ENCODE measurements around the gene C11orf86.
"Not testable (repeated sequence)": the region's sequence is repeated elsewhere in the genome, so short reads cannot be mapped to it uniquely, and the experiment has no call there.

The C11orf86 gene

DNA sequence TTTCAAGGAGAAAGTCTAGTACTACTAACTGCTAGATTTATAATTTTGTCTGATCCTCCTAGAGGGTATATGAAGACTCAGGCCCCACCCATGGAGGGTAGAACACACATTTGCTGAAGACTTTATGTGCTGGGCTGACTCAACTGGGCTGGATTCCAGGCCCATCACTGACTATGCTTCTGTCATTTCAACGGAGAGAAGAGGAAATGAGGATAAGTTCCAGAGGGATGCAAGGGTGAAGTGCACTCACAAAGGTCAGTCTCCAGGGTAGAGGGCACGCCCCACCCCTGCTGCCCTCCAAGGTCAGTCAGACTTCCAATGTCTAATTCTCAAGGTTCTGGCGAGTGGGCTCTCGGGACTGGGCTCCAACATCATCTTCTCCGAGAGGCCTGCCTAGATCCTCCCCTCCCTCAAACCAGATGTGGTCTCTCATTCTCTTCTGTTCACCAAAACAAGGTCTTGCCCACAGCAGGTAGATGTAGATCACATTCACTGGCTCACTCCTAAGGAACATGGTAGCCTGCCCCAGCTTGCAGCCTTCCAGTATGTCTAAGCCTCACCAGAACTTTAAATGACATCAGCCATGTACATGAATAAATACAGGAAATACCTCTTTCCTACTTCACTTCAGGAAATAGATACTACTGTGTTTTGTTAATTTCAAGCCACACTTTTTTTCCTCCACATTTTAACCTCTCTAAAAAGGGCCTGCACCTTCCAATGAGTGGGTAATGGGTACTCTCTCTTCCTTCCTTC, 7.3 kb upstream of the C11orf86 start:
- DNase-seq, result no peak

DNA sequence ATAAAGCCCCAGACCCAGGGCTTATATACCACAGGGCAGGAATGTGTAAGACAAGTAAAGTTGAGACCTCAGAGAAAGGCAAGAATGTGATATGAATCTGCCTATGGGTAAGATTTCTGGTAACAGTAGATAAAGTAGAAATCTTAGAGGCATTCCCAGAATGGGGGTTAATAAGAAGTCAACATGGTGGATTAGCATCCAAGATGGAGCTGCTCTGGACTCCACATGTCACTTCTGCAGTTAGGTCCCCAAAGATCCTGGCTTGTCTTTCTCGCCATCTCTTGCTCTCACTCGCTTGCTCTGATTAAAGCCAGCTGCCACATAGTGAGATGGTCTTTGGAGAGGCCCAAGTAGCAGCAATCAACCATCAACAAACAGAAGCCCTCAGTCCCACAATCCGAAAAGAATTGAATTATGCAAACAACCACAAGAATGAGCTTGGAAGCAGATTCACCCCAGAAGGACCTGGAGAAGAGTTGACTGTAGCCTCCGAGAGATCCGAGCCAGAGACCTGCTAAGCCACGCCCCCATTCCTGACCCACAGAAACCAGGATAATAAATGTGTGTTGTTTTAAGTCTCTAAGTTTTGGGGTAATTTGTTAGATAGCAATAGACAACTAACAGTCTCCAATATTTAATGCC, 5.4 kb upstream of the C11orf86 start:
- no peak for DNase-seq

DNA sequence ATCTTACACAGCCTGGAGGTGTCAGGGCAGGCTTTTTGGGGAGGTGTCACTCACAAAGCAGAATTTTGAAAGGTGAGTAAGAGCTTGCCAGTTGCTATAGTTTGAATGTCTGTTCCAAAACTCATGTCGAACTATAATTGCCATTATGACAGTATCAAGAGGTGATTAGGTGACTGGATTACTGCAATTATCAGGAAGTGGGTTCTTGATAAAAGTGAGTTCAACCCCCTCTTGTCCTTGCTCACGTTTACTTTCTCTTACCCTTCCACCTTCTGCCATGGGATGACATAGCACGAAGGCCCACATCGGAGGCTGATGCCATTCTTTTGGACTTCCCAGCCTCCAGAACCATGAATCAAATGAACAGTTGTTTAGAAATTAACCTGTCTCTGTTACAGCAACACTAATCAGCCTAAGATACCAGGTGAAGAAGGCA, 4.7 kb upstream of the C11orf86 start:
- DNase-seq, result no peak

DNA sequence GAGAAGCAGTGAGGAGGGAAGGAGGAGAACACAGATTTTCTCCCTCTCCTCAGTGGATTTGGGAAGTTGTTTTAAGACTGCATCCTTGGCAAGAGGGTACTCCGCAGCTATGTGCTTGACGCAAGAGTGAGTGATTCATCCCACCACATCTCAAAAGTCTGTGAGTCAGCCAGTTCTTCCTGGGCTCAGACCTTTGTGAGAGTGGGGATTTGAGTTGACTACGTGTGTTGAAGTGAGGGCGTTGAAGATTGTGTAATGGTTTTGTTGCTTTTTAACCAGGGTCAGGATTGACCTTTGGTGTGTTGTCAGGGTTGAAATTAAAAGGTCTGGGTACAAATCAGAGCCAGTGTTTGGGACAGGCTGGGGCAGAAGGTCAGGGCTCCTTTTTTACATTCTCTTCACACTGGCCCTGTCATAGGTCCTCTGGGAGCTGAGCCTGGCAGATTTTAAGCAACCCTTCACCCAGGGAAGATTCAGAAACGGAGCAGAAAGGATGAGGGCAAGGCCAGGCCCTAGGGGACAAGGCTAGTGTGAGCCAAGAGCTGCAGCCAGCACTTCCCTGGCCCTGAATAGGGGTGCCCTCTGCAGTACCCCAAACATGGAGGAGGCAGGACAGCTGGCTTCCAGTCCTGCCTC, 4.2 kb upstream of the C11orf86 start:
- peak; percentile 28 for DNase-seq

GRCh38 chr11:66971488-66971887, 3.6 kb upstream of the C11orf86 start:
- DNase-seq, result no peak

- no peak for DNase-seq
These were observed 1.0 kb upstream of the C11orf86 start for GRCh38 chr11:66973956-66974580.

GRCh38 chr11:66975405-66976027, 412 bp downstream of the C11orf86 start:
- no peak for DNase-seq

DNA sequence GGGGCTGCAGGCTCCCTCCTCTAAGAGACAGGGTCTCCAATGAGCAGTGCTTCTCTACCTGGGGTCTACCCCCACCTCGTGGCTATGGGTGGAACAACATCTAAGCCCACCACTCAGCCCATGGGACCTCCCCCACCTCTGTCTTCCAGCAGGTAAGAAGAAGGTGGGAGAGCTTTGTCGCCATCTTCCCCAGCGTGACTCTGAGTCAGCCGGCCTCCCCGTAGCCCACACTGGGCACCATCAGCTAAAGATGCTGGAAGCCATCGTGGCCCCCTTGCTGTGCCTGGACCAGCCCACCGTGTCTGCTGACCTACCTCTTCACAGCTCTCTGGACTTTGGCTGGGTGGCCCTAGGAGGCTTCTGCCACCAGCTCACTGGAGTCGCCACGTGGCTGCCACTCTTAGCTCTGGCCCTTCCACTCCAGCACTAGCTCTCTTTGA, 944 bp downstream of the C11orf86 start:
- peak; percentile 38 for DNase-seq

DNA sequence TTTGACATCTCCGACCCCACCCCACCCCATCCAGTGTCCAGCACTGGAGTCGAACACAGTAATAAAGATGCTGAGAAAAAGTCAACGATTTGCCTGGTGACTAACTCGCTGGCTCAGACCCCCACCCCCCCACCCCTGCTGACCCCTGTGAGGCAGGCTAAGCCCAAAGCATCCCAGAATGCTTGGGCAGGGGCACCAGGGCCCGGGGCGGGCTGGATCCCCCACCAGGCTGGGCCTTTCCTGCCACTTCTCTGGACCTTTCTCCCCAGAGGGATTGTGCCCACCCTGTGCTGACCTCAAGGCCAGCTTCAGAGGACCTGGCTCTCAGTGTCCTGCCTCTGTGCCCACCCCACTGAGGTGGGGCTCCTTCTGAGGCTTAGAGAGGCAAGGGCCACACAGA, 1.8 kb downstream of the C11orf86 start:
- DNase-seq, result no peak

DNA sequence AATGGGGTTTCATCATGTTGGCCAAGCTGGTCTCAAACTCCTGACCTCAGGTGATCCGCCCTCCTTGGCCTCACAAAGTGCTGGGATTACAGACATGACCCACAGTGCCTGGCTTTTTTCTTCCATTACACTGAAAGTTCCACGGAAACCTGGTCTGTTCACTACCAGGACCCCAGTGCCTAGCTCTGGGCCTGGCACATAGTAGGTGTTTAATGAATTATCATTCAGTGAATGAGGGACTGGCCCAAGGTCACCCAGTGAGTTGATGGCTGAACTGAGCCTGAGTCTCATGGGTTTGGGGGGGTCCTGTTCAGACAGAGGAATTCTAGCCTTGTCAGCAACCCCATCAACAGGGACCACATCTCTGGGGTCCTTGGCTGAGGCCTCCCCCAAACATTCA, 3.1 kb downstream of the C11orf86 start:
- DNase-seq, result no peak

- no peak for DNase-seq
These were observed 3.6 kb downstream of the C11orf86 start for GRCh38 chr11:66978717-66979116.

DNA sequence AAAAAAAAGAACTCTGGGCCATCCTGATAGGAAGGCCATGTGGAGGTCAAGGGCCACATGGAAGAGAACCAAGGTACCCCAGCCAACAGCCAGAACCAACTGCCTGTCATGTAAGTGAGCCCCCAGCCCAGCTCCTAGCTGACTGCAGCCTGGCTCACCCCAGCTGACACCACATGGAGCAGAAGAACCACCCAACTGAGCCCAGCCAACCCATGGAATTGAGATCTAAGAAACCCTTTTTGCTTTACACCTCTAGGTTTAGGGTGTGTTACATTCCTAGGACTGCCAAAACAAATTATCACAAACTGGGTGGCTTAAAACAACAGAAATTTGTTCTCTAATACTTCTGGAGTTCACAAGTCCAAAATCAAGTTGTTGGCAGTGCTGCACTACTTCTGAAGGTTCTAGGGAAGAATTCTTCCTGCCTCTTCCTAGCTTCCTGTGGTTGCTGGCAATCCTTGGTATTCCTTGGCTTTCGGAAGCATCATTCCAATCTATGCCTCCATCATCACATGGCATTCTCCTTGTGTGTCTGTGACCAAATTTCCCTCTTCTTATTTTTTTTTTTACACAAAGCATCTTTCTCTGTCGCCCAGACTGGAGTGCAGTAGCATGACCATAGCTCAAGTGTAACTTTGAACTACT, 4.4 kb downstream of the C11orf86 start:
- DNase-seq, result no peak

GRCh38 chr11:66981976-66982578, 7.0 kb downstream of the C11orf86 start:
- DNase-seq, result peak; percentile 91

DNA sequence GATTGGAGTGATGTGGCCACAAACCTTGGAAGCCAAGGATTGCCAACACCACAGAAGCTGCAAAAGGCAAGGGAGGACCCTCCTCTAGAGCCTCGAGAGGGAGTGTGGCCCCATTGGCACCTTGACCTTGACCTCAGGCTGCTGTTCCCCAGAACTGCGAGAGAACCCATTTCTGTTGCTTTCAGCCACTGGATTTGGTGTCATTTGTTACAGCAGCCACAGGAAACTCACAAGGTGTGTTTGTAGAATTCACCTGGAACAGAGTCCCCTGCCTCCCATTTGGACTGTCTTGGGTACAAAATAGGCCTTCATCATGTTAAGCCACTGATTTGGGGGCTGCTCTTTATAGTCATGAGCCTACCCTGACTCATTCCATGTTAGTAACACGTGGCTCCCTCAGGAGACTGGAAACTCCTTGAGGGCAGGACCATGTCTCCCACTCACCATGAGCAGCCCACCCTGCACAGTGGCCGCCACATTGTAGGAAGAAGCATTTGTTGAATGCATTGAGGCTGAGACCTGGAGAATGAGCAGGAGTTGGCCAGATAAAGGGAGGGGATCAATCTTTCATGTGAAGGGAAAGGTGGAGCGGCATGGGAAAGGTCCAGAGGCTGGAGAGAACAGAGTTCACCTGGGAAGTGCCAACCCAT, 8.3 kb downstream of the C11orf86 start:
- DNase-seq, result no peak

GRCh38 chr11:66985508-66986177, 10.5 kb downstream of the C11orf86 start:
- DNase-seq, result no peak

GRCh38 chr11:66986178-66986545, 11.1 kb downstream of the C11orf86 start:
- no peak for DNase-seq

- DNase-seq, result no peak
These were observed 12.1 kb downstream of the C11orf86 start for GRCh38 chr11:66987158-66987620.

DNA sequence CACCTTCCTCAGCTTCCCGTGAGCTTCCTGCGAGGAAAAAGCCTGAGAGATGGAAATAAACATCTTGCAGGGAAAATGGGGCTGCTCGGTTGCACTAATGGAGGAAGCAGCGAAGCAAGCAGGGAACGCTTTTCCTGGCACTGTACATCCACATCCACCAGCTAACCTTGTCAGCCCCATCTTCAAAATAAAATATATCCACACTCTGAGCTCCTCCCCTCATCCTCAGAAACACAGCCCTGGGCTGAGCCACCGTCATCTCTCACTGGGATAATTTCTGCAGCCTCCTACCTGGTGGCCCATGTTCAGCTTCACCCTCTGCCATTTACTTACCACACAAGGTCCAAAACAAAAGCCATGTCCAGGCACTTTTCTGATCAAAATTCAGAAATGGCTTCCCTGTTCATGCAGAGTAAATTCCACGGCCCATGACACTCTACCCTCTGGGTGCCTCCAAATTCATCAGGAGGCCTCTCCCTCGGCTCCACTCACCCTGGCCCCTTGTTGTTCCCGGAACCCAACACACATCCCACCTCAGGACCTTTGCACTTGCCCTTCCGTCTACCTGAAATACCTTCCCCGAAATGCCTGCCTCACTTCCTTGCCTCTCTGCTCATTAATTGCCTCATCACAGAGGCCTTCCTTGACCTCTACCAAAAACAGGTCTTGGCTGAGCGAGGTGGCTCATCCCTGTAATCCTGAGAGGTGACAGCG, 13.0 kb downstream of the C11orf86 start:
- no peak for DNase-seq

GRCh38 chr11:66988741-66989140, 13.6 kb downstream of the C11orf86 start:
- DNase-seq, result not testable (repeated sequence)

DNA sequence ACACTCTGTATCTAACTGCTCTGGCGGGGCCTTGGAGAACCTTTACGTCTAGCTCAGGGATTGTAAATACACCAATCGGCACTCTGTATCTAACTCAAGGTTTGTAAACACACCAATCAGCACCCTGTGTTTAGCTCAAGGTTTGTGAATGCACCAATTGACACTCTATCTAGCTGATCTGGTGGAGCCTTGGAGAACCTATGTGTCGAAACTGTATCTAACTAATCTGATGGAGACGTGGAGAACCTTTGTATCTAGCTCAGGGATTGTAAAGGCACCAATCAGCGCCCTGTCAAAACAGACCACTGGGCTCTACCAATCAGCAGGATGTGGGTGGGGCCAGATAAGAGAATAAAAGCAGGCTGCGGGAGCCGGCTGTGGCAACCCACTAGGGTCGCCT, 14.3 kb downstream of the C11orf86 start:
- not testable (repeated sequence) for DNase-seq

Measured in OCI-M1 (cell line).